GM18502 (cell line): ENCODE data around the gene SLC29A4.
"Not testable (repeated sequence)": the region's sequence is repeated elsewhere in the genome, so short reads cannot be mapped to it uniquely, and the experiment has no call there.

Source experiments
- ATAC-seq: cut with Tn5 transposase; IDR thresholded peaks from one replicate; pipeline ENCODE4 v1.9.1; 2021; ENCODE audit warnings: mild to moderate bottlenecking; ENCODE audit not compliant: unreplicated experiment, poor library complexity

Gene SLC29A4

DNA sequence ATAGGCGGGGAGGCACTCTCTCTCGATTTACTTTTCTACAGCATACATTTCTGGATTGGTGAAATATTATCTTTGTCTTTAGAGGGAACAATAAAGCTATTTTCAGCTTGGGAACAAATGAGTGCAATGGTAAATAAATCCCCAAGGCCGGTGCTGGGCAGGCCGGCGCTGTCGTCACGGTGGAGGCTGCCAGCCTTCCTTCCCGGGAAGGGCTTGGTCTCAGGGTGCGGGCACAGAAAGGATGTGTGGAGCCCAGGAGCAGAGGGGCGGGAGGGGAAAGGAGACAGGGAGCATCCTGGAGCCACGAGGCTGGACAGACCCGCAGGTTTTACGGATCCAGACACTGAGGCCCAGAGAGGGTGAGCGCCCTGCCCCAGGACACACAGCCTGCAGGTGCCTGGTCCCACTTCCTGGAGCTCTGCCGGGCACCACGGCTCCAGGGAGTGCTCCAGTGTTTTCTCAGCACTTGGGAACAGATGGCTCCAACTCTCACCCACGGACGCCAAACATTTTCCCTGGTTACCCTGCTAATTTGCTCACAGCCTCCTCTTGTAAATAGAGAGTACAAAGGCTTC, 8.8 kb upstream of the SLC29A4 start:
- ATAC-seq = not testable (repeated sequence)

- no peak for ATAC-seq
Observed at GRCh38 chr7:5274441-5274840, 8.3 kb upstream of the SLC29A4 start.

DNA sequence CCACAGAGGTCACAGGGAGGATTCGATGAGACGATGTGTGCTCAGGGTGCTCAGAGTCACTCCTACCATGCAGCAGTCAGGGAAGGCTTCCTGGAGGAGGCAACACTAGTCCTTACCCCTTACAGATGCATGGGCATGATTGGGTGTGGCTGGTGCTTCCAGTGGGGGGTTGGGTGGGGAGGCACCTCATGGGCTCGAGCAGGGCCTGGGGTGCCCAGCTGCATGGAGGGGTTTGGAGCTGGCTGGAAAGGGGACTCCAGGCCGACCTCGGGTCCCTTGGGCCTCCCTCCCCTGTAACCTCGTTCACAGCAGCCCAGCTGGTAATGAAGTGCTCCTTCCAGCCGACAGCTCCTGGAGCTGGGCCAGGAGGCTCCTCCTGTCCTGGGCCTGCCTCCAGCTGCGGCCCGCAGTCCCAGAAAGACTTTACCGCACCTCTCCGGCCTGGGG, 7.7 kb upstream of the SLC29A4 start:
- ATAC-seq = not testable (repeated sequence)

GRCh38 chr7:5275510-5275909, 7.2 kb upstream of the SLC29A4 start:
- ATAC-seq = not testable (repeated sequence)

DNA sequence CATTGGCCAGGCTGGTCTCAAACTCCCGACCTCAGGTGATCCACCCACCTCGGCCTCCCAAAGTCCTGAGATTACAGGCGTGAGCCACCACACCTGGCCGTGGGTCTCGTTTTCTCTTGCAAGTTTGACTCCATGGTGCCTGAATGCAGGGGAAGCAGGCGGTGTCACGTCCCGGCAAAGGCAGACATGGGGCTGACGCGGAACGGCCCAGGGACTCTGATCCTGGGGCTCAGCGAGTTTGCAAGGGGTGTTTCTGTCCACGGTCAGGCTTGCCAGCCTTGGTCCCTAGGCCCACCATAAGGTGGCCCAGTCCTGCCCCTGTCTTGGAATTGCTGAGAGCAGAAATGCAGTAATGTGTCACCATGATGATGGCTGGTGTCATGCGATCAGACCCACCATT, 6.6 kb upstream of the SLC29A4 start:
- ATAC-seq = not testable (repeated sequence)

DNA sequence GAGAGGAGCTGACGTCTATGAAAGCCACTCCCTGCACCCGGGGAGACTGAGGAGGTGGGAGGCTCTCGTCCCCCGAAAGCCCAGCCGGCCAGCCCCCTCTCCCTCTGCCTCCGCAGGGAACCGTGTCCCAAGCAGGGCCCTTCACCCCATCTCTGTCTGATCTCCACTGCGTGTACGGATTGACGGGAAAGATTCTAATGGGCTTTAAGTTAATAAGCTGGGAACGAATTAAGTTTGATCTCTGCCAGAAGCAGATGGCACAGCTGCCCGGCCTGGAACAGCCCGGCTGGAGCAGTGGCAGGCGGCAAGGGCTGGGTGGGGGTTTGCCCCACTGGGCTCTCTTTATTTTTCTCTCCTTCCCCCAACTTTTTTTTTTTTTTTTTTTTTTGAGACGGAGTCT, 6.1 kb upstream of the SLC29A4 start:
- ATAC-seq = no peak

DNA sequence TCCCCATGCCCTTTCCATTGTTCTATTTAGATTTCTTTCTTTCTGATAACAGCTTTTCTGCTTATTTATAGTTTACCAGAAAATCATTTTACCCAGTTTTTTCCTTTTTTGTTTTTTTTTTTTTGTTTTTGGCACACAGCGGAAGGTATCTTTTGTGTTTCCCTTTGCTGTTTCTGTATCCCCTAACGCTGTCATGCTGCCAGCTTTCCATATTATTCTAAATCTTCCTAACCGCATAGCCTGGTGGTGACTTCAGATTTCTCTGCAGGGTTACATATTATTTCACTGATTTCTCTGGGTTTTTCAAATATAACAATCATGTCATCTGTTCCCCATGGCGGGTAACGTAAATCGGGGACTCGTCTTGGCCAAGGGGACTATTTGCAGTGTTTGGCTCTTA, 4.0 kb upstream of the SLC29A4 start:
- ATAC-seq = no peak

DNA sequence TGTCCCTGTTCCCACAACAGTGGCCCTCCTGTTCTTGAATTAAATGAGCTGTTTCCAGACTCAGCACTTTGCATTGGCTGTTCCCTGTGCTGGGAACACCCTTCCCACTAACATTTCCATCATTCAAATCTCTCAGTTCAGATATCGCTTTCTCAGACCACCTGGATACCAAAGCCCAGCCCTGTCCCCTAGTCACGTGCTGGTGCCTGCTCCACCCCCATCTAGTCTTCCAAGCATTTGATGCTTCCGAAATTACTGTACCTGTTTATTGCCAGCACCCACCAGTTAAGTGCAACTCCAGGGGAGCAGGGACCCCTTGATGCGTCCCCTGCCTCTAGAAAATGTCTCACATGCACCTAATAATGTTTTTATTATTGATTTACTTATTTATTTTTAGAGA, 3.0 kb upstream of the SLC29A4 start:
- ATAC-seq = no peak

- ATAC-seq = not testable (repeated sequence)
Observed at GRCh38 chr7:5281598-5282500, 894 bp upstream of the SLC29A4 start.

- ATAC-seq = no peak
Observed at GRCh38 chr7:5283421-5284303, 919 bp downstream of the SLC29A4 start.

- ATAC-seq = no peak
Observed at GRCh38 chr7:5284304-5285281, 1.9 kb downstream of the SLC29A4 start.

GRCh38 chr7:5286933-5287332, 4.2 kb downstream of the SLC29A4 start:
- ATAC-seq = no peak

DNA sequence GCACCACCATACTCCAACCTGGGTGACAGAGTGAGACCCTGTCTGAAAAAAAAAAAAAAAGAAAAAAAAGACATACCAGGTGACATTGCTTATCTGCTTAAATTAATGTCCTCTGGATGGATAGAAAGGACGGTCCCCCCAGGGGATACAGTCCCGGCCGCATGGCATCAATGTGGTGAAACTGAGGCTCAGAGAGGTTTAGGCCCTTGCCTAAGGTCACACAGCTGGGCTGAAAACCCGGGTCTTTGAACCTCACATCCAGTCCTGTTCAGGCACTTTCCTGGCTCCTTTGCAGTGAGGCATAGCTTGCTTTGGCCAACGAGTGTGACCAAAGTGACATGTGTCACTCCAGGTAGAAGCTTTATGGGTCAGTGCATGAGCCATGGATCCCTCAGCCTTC, 4.6 kb downstream of the SLC29A4 start:
- ATAC-seq = not testable (repeated sequence)

DNA sequence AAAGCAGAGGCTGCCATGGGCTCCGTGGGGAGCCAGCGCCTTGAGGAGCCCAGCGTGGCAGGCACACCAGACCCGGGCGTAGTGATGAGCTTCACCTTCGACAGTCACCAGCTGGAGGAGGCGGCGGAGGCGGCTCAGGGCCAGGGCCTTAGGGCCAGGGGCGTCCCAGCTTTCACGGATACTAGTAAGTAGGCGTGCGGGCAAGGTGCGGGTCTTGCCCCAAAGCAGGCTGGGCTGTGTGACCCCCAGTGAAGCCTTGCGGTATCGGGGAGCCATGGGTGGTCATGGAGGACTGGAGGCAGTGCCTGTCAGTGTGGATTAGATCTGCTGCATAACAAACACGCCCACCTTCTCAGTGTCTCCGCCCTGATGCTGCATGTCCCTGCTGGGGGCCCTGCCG, 5.1 kb downstream of the SLC29A4 start:
- no peak for ATAC-seq

DNA sequence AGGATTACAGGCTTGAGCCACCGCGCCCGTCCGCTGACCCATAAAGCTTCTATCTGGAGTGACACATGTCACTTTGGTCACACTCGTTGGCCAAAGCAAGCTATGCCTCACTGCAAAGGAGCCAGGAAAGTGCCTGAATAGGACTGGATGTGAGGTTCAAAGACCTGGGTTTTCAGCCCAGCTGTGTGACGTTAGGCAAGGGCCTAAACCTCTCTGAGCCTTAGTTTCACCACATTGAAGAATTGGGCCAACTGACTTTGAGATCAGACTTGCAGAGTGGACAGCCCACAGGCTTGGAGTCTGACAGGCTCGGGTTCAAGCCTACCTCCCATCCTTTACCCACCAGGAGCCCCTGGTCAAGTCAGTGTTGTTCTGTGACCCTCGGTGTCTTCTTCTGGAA, 5.8 kb downstream of the SLC29A4 start:
- not testable (repeated sequence) for ATAC-seq

GRCh38 chr7:5289355-5289754, 6.6 kb downstream of the SLC29A4 start:
- ATAC-seq = no peak

DNA sequence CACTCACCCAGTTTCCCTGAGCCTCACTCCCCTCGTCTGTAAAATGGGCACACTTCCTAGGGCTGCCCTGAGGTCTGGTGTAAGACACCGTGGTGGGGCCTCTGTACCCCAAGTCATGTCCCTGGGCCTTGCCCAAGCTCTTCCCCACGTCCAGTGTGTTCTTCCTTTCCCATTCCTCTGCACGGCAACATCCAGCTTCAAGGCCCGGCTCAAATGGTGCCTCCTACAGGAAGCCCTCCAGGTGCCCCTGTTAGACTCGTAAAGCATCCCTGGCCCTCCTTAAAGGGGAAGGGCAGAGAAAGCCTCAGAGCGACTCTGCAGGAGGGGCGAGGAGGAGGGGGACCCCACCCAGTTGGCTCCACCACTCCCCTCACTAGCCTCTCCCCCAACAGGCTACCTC, 8.6 kb downstream of the SLC29A4 start:
- no peak for ATAC-seq

- ATAC-seq = not testable (repeated sequence)
Observed at GRCh38 chr7:5291711-5292335, 9.1 kb downstream of the SLC29A4 start.
